ENCODE data around the gene FRMD4A.

Gene FRMD4A

DNA sequence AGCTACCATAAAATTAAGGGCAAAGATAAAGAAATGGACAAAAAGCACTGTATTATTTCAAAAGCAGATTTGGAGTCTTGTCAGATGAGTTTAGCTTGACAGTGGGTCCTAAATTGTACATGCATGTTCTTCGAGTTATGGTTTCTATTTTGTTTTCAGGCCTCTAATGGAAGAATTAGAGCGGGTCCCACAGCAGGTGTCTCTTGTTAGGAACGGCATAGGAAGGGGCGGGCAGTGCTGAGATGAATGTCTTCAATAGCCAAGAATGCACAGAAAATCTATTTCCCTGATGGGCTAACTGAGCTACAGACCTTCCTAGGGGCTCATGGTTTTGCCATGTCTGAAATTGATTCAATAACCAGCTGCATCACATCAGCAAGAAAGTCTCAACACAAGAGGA lies 304.4 kb downstream of the FRMD4A start:
- DNase-seq (ENCODE audit: insufficient read length, low spot score) (no peak), FAIRE-seq (no peak)
- TF ChIP-seq, protein P1, sequence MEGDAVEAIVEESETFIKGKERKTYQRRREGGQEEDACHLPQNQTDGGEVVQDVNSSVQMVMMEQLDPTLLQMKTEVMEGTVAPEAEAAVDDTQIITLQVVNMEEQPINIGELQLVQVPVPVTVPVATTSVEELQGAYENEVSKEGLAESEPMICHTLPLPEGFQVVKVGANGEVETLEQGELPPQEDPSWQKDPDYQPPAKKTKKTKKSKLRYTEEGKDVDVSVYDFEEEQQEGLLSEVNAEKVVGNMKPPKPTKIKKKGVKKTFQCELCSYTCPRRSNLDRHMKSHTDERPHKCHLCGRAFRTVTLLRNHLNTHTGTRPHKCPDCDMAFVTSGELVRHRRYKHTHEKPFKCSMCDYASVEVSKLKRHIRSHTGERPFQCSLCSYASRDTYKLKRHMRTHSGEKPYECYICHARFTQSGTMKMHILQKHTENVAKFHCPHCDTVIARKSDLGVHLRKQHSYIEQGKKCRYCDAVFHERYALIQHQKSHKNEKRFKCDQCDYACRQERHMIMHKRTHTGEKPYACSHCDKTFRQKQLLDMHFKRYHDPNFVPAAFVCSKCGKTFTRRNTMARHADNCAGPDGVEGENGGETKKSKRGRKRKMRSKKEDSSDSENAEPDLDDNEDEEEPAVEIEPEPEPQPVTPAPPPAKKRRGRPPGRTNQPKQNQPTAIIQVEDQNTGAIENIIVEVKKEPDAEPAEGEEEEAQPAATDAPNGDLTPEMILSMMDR (IDR thresholded peaks at IDR 0.05; ENCODE audit: insufficient read depth, missing control alignments), result no peak

DNA sequence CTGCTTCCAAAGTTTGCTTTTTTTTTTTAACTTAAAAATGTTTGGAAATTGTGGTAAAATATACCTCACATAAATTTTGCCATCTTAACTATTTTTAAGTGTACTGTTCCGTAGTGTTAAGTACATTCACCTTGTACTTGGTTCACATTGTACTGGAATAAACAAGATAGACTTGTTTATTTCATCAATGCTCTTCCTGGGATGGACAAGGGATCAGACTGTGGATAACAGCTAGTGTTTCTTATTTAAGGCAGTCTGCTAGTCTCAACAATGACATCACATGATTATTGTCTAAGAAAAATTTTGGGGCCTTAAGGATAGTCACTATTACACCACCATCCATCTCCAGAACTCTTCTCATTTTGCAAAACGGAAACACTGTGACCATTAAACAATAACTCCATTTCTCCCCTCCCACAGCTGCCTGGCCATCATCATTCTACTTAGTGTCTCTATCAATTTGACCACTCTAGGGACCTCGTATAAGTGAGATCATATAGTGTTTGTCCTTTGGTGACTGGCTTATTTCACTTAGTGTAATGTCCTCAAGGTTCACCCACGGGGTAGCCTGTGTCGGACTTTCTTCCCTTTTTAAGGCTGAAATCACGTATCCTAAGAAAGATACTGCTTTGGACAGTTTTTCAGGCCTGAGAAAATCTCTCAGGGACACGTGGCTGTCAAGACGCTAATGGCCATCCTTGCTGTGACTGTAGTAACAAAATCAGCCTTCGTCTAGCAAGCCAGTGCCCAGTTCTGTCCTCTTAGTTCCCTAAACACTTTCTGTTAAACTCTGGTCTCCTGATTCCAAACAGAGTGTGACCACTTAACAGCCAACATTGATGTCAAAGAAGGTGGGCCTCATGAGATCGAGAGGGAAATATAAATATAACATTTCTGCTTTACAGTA lies 305.2 kb downstream of the FRMD4A start:
- DNase-seq (ENCODE audit: insufficient read length, low spot score) (no peak), FAIRE-seq (no peak)
- TF ChIP-seq, protein P1 (IDR thresholded peaks at IDR 0.05; ENCODE audit: insufficient read depth, missing control alignments), result no peak

DNA sequence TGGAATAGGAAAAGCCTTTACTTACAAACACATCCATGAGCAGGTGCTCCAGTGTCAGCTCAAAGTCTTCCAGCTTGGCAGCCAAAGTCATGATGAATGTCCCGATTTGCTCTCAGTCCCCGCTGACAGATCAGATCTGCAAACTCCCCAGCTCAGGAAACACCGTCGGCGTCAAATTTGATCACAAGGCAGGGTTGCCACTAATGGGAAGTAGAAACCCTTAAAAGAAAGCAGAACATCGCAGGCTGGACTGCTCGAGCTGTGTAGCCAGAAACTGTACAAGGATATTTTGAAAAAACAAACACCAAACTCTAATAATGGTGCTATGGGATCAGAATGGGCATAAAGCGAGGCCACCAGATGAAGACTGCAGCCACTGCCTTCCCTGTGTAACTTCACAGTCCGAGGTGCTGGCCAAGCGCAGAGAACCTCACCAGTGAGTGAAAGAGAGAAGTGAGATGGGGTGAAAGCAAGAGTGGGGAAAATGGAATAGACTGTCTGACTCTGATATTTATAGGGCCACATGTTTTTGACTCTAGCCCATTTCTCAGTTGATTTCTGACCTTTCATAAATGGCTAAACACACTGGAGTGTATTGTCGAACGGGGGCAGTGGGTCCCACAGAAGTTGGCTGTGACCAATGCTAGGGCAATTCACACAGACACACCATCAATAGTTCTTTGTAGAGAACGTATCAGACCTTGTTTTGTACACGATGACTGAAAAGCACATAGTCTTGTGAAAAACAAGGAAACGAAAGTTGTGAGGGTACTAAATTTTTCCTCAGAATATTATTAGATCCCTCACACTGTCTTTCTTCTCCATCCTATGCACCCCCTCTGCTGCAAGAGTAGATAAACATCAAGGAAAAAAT lies 306.2 kb downstream of the FRMD4A start:
- FAIRE-seq, result no peak
- no peak for DNase-seq (ENCODE audit: insufficient read length, low spot score)
- TF ChIP-seq, protein P1 (IDR thresholded peaks at IDR 0.05; ENCODE audit: insufficient read depth, missing control alignments), result no peak

DNA sequence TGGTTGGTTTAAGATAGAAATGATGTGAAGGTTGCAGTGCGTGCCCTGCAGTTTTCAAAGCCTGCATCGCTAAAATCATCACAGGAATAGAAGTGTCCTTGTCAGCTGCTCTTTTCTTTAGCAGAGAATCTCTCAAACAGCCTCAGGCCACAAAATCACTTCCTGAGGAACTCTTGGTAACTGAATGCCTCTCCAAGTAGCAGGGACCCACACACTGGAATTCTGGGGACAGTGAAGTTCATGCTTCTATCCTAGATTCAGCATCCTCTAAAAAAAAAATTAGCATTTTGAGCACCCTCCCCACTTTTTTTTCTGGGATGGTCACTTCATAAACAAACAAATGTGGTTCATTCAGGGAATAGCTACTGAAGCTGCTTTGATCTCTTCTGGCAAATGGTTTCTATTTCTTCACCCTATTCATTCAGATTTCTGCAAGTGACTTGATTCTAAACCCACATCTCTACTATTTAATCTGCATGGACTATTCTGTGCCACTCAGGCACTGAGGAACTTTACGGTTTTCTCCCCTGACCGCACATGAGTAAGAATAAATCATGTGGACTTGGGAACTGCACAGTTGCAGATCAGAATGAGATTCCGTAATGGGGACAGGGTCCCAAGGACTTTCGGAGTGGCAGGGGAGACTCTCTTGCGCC lies 306.9 kb downstream of the FRMD4A start:
- TF ChIP-seq, protein P1 (IDR thresholded peaks at IDR 0.05; ENCODE audit: insufficient read depth, missing control alignments), result no peak
- DNase-seq (ENCODE audit: insufficient read length, low spot score), result no peak
- FAIRE-seq, result no peak

DNA sequence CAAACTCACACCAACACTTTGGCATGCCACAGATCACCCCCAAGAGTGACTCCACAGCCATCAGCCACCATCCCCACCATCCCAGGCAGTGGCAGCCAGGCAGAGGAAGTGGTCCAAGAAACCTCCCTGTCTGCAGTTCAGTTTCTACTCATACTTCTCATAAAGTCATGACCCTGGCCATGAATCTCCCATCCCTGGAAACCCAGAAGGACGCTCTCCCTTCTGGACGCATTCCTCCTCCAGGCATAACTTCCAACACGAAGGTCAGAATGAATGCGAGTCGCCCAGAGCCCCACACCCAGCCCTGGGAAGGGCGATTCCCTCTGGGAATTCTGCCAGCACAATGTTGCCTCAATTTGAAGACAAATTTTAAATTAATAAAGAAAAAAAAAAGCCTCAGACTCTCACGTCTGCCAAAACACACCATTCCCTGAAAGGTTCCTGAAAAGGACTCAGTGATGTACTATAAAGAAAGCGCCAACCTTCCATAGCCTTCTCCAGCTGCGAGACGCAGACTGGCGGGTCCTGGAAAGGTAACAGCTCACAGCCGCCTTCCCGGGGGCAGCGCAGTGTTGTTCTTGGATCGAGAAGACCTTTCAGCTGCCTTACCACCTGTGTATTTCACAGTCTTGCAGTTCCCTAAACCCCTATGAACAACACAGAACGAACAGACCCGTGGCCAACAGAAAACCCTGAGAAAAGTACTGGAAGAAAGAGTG lies 307.6 kb downstream of the FRMD4A start:
- TF ChIP-seq, protein P1 (IDR thresholded peaks at IDR 0.05; ENCODE audit: insufficient read depth, missing control alignments), result no peak
- DNase-seq (ENCODE audit: insufficient read length, low spot score) (no peak), FAIRE-seq (no peak)

DNA sequence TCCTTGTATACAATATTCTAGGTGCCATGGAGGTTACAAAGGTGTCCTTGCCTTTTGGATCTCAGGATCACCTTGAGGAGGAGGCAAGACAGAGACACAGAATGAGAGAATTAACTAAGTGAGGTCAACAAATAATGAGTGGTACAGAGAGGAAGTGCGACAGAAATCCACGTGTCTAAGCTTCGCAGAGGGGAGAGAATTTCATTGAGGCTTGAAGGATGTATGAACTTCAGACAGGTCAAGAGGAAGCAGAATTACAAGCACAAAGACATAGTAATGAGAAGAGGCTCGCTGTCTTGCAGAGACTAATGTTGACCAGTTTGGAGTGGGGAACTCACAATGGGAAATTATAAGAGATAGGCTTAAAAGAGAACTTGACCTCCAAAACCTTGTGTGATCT lies 308.7 kb downstream of the FRMD4A start:
- no peak for FAIRE-seq
- TF ChIP-seq, protein P1 (IDR thresholded peaks at IDR 0.05; ENCODE audit: insufficient read depth, missing control alignments), result no peak
- no peak for DNase-seq (ENCODE audit: insufficient read length, low spot score)

All from D721Med (cell line).